Right lobe of liver (tissue), 6 donors: ENCODE data around the gene SLC22A25. TPM values are rescaled to one million over a fixed set of nuclear protein-coding genes. Genes with fewer than 3 reads are reported as not detected.

Experiments used
- ATAC-seq, 4 donors: fragments of 200-7000 bp; cut with Tn5 transposase; one replicate each; pipeline ENCODE4 v1.9.1; 2020; ENCODE audit warnings: mild to moderate bottlenecking in 4 of 4, moderate library complexity in 4 of 4
- DNase-seq, 3 donors: peaks; one replicate each; pipeline ENCODE4 v3.0.0-alpha.2; 2020
- H3K27ac ChIP-seq, 3 donors: fragments of 200-600 bp; one replicate each; pipeline ENCODE4 v1.8.0; 2022
- H3K27me3 ChIP-seq, 2 donors: fragments of 200-600 bp; one replicate each; pipeline ENCODE4 v1.8.0; 2022
- H3K36me3 ChIP-seq, 4 donors: fragments of 200-600 bp; sonication (generic) in 1 of 4; one replicate each; pipeline versions ENCODE4 v1.5.1 to v1.8.0; 2017 to 2022; ENCODE audit warnings: control low read depth in 1 of 4
- H3K4me1 ChIP-seq, 4 donors: fragments of 200-600 bp; sonication (generic) in 1 of 4; one replicate each; pipeline versions ENCODE4 v1.5.1 to v1.8.0; 2017 to 2022; ENCODE audit warnings: control low read depth in 1 of 4
- H3K4me3 ChIP-seq, 3 donors: fragments of 200-600 bp; one replicate each; pipeline ENCODE4 v1.8.0; 2022
- H3K9me3 ChIP-seq, 4 donors: fragments of 200-600 bp; sonication (generic) in 1 of 4; one replicate each; pipeline versions ENCODE4 v1.5.1 to v1.8.0; 2017 to 2022; ENCODE audit warnings: control low read depth in 1 of 4
- POLR2A ChIP-seq: fragments of 450-650 bp; IDR thresholded peaks from one replicate; pipeline ENCODE4 v1.6.1; 2017; ENCODE audit warnings: antibody characterized with exemption, mild to moderate bottlenecking
- WGBS: methylation state at CpG from one replicate; pipeline ENCODE4 v1.1.6; 2018; ENCODE audit warnings: low coverage, low lambda C conversion rate; ENCODE audit not compliant: insufficient coverage; ENCODE audit errors: missing lambda C conversion rate; 5-methylcytosine and 5-hydroxymethylcytosine counted together
- intact Hi-C, 2 donors: fragments of 100-400 bp; cut with DNase I; formaldehyde crosslinking; loops; one replicate each; pipeline versions ENCODE4 v1.11.2 to v1.14.1; 2022
- total RNA-seq, 6 experiments: library from RNA; depleted of rRNA in 2 of 6; stranded (reverse); fragments of >200 nt in 2 of 6; fragmentation: NEBNext Ultra II Directional in 3 of 6; extraction: Animal tissue kit (Norgen Biotek cat#: 25700) in 3 of 6; gene quantifications; one replicate each; pipeline versions ENCODE4 v1.1.0 to v1.2.4, GENCODE V29; 2016 to 2023
- TF ChIP-seq, protein P1 (sequence below), 4 donors: fragments of 200-600 bp in 3 of 4; fragments of 450-650 bp in 1 of 4; IDR thresholded peaks; one replicate each; pipeline versions ENCODE4 v1.5.1 to v1.8.0; 2016 to 2022; ENCODE audit warnings: antibody characterized with exemption in 4 of 4, mild to moderate bottlenecking in 2 of 4
- donor health status: DM: no; HTN: yes; CAD: no.
- donor health status: DM: no; HTN: no; CAD: no.
- donor health status: DM: no; HTN: no; CAD: no.
- donor health status: DM: no; HTN: yes; CAD: no.
- donor health status: DM: no; HTN: yes; CAD: no.

SLC22A25 gene
- total RNA-seq, 6 experiments from 2014 or later = 9.0 to 39.0 (median 14.7) TPM

DNA sequence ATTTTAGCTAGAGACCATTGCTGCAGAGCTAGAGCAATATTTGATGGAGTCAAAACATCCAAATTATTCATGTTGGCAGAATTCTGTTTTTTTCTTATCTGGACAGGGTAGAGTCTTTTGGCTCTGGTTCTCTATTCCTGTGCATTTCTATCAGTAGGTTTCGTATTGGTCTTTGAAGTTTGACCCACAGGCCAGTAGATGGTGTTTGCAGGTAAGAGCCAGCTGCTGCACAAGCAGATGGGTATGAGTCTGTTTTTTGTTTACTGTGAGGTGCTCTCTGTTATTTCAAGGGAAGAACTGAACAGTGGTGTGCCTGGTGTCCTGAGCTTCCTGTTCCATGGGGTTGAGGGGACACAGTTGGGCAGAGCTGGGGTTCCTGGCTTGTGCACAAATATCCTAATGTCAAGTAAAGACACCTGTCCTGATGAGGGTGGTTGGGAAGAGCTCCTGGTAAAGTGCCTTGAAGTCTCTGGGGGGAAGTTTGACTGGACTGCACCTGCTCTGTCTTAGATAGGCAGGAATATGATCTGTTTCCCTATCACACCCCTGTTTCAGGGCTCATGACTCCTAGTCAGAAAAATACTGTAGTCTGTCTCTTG lies 34.0 kb upstream of the SLC22A25 start:
- TF ChIP-seq, protein P1, sequence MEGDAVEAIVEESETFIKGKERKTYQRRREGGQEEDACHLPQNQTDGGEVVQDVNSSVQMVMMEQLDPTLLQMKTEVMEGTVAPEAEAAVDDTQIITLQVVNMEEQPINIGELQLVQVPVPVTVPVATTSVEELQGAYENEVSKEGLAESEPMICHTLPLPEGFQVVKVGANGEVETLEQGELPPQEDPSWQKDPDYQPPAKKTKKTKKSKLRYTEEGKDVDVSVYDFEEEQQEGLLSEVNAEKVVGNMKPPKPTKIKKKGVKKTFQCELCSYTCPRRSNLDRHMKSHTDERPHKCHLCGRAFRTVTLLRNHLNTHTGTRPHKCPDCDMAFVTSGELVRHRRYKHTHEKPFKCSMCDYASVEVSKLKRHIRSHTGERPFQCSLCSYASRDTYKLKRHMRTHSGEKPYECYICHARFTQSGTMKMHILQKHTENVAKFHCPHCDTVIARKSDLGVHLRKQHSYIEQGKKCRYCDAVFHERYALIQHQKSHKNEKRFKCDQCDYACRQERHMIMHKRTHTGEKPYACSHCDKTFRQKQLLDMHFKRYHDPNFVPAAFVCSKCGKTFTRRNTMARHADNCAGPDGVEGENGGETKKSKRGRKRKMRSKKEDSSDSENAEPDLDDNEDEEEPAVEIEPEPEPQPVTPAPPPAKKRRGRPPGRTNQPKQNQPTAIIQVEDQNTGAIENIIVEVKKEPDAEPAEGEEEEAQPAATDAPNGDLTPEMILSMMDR (IDR thresholded peaks at IDR 0.05) = peak; percentile 10 to 53 (median 40)
- TF ChIP-seq POLR2A = no peak
- Histone ChIP-seq H3K27ac (peak overlapping the region in 1 of 3 donors; percentile 55), H3K4me1 (peaks cover 0 to 17% (median 5%) of the 10 kb centered on the region in 4 donors), H3K27me3 (no peaks in the 10 kb centered on the region), H3K4me3 (no peak overlapping the region), H3K9me3 (no peaks in the 10 kb centered on the region), H3K36me3 (no peaks in the 10 kb centered on the region)
- WGBS = 8% methylated on average over 1 of the region's 1 CpG
- ATAC-seq (peak; percentile 87 to 95 (median 90)), DNase-seq (peak in 1 of 3 donors; percentile 66)
- intact Hi-C loops = no loop called here

DNA sequence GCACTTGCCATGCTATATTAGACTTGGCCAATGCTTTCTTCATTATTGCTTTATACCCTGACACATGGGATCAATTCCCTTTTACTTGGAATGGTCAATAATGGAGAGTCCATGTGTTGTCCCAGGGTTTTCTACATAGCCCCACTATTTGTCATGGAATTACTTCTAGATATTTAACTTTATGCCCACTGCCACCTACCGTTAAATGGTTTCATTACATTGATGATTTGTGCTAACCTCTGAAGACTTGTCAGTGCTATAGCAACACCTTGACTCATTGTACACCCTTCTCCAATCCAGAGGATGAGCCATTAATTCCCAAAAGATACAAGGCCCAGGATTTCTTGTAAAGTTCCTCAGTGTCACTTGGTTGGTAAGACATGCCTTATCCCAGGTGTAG lies 31.4 kb upstream of the SLC22A25 start:
- Histone ChIP-seq H3K4me3 (no peak overlapping the region), H3K9me3 (no peaks in the 10 kb centered on the region), H3K27ac (peak overlapping the region in 1 of 3 donors; percentile 3), H3K27me3 (no peaks in the 10 kb centered on the region), H3K36me3 (no peaks in the 10 kb centered on the region), H3K4me1 (peaks cover 0 to 17% (median 0%) of the 10 kb centered on the region in 4 donors)
- TF ChIP-seq POLR2A = no peak
- TF ChIP-seq, protein P1 (IDR thresholded peaks at IDR 0.05) = peak in 3 of 4 donors; percentile 17 to 38 (median 26)
- ATAC-seq (peak; percentile 46 to 50 (median 48)), DNase-seq (no peak)
- WGBS = 44% methylated on average over 1 of the region's 1 CpG
- intact Hi-C loops = no loop called here

DNA sequence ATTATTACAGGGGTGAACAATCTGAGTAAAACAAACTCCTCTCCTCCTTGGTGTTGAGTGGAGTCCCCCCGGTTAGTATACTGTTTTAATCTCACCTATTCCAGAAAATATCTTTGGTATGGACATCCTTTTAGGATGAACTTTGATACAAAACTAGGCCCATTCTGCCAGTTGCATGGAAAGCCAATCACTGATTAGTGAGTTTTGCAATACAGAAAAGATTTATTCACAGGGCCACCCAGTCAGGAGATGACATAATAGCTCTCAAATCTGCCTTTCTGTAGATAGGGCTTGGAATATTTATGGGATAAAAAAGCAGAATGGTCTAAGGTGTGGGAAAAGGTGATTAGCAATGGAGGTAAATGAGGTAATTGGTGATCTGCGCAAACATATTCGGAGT lies 30.3 kb upstream of the SLC22A25 start:
- TF ChIP-seq, protein P1 (IDR thresholded peaks at IDR 0.05) = no peak
- no peak for TF ChIP-seq POLR2A
- intact Hi-C loops = no loop called here
- ATAC-seq (peak; percentile 31 to 73 (median 57)), DNase-seq (no peak)
- WGBS = 77% methylated on average over 3 of the region's 3 CpGs
- Histone ChIP-seq H3K27me3 (no peaks in the 10 kb centered on the region), H3K4me3 (no peak overlapping the region), H3K9me3 (no peaks in the 10 kb centered on the region), H3K27ac (peak overlapping the region in 1 of 3 donors; percentile 44), H3K36me3 (no peaks in the 10 kb centered on the region), H3K4me1 (peaks cover 0 to 17% (median 0%) of the 10 kb centered on the region in 4 donors)

DNA sequence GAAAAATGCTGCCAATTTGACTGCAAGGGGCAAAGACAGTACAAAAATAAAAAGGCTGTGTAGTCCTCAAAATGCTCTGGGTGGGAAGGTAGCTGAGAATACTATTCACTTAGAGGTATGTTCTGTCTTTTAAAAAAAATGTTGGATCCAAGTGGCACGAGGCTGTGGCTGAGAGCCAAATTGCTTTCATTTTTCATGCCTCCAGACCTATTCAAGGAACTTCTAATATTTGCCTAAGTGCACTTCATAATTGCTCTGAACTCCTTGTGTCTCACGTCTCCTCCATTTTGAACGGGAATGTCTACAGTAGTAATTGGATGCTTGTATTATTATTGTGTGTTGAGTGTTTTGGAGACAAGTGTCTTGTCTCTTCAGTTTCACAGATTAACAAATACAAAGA lies 19.1 kb upstream of the SLC22A25 start:
- H3K27me3 ChIP-seq = no peaks in the 10 kb centered on the region
- no peaks in the 10 kb centered on the region for H3K4me1 ChIP-seq
- DNase-seq (no peak), ATAC-seq (no peak)
- no peaks in the 10 kb centered on the region for H3K36me3 ChIP-seq
- intact Hi-C loops = no loop called here
- TF ChIP-seq POLR2A = no peak
- TF ChIP-seq, protein P1 (IDR thresholded peaks at IDR 0.05) = no peak
- 56% methylated on average over 3 of the region's 3 CpGs for WGBS
- H3K9me3 ChIP-seq = no peaks in the 10 kb centered on the region
- H3K4me3 ChIP-seq = no peak overlapping the region
- H3K27ac ChIP-seq = no peak overlapping the region
